Stimulated activated CD4-positive, alpha-beta T cell treated with anti-CD3 and anti-CD28 coated beads, Interleukin-12 subunit alpha, Interleukin-12 subunit beta, amount 100 ng/mL, for 4 hours (primary cell): ENCODE measurements around the gene NOP53.
"Not testable (repeated sequence)": the region's sequence is repeated elsewhere in the genome, so short reads cannot be mapped to it uniquely, and the experiment has no call there.

Source experiments
- DNase-seq: peaks from one replicate; pipeline ENCODE4 v3.0.0-alpha.2; 2020

Gene NOP53

DNA sequence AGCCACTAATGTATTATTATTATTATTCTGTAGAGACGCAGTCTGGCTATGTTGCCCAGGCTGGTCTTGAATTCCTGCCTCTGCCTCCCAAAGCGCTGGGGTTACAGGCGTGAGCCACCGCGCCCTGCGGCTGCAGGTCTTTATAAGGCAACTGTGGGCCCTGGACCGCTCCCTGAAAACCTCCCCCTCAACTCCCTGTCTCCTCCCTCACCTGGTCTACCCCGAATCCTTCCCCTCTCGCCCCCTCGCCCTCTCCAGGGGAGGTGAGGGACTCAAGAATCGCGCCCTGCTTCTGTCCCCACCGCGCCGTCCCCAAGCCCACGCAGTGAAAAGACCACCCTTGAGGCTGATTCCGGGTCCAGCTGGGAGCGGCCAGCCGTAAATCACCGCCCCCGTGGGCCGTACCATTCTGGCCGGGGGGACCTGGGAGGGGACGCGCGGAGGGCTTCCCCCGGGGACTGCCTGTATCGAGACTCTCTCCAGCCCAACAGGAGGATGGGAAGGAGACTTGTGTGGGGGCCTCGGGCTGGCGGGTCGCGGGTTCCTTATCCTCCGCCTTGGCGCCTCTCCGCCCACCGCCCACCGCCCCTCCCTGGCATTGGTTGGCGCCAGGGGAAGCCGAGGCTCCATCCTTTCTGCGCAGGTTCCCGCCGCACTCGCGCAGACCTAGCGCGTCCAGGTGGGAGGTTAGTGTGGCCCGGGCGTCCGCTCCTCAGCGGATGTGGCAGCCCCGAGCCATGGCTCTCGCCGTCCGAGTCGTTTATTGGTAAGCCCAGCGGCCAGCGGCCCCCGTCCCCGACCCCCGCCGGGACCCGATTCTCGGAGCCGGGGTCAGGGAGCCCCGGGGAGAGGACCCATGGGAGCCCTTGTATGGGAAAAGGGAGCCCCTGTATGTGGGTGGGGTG lies 33.0 kb downstream of the NOP53 start, which contains the start of gene SELENOW:
Gene SELENOW, plus strand, starts transcription at position 655 of the 905 bp plus-strand sequence. Its CDS starts 83 bp downstream, at position 738.
- DNase-seq, result peak; percentile 77

DNA sequence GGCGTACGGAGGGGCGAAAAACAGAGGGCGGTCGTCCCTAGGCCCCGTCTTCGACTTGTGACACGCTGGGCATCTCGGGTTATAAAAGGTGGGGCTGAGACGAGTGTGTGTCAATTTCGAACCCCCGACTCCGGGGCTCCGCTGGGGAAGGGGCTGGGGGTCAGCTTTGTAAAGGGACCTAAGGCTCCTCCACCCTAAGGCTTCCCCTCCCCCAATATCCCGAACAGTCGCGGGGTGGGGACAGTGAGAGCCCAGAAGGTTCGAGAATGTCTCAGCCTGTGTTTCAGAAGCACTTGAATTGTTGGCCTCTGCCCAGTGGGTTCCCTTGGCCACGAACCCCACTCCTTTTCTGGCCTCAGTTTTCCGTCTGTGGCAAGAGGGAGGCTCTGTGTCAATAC lies 33.6 kb downstream of the NOP53 start:
- peak; percentile 17 for DNase-seq

DNA sequence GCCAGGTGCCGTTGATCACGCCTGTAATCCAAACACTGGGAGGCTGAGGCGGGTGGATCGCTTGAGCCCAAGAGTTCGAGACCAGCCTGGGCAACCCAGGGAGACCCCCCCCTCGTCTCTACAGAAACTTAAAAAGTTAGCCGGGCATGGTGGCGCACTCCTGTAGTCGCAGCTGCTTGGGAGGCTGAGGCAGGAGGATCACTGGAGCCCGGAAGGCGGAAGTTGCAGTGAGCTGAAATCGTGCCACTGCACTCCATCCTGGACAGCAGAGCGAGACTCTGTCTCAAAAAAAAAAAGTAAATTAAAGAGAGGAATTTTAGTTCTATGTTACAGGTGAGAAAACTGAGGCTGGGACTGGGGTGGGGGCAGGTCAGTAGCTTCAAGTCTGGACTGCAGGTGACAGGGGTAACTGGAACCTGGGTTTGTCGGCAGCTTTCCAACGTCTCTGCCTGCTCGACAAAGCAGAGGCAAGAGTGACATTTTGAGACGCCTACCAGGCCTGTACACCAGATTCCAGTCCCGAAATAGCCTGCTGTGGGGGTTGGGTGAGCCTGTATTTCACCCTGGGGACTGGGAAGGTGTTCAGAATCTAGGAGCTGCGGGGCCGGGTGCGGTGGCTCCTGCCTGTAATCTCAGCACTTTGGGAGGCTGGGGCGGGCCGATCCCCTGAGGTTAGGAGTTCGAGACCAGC lies 34.3 kb downstream of the NOP53 start:
- no peak for DNase-seq

DNA sequence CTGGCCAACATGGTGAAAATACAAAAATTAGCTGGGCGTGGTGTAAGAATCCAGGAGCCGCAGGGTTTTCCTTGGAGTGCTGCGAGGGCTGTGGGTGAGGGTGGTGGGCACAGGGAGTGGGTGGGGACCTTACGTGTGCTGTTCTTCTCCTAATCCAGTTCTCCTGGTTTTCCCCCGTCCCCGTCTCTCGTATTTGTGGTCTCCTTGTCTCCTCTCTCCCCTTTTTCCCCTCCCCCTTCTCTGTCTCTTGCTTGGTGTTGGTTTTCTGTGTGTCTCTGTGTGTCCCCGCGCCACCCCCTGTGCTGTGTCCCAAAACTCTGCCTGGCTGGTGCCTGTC lies 34.8 kb downstream of the NOP53 start:
- no peak for DNase-seq

DNA sequence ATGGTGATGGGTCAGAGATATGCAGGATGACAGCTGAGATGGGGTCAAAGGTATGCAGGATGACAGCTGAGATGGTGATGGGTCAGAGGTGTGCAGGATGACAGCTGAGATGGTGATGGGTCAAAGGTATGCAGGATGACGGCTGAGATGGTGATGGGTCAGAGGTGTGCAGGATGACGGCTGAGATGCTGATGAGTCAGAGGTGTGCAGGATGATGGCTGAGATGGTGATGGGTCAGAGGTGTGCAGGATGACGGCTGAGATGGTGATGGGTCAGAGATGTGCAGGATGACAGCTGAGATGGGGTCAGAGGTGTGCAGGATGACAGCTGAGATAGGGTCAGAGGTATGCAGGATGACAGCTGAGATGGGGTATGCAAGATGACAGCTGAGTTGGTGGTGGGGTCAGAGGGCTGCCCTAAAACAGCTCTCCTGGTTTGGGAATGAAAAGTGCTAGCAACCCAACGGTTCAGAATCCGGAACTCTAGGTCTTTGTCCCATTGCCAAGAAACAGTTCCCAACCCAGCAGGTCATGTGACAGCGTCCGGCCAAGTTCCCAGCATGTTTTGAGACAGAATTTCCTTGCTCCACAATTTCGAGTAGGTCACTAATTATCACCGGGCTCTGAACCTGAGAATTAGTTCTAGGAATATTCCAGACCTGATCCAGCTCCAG lies 36.4 kb downstream of the NOP53 start:
- DNase-seq, result no peak

DNA sequence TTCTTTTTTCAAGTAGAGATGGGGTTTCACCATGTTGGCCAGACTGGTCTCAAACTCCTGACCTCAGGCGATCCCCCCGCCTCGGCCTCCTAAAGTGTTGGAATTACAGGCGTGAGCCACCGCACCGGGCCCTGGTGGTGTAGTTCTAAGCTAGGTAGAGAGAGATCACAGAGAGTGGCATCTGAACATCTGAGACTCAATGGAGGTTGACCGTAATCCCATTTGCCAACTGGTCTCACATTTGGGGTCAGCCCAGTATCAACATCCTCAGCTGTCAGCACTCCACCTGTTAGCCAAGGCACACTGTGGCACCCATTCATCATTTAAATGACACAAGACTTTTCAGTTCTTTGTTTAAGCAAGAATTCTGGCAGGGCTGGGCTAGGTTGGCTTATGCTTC lies 41.2 kb downstream of the NOP53 start:
- DNase-seq, result no peak

DNA sequence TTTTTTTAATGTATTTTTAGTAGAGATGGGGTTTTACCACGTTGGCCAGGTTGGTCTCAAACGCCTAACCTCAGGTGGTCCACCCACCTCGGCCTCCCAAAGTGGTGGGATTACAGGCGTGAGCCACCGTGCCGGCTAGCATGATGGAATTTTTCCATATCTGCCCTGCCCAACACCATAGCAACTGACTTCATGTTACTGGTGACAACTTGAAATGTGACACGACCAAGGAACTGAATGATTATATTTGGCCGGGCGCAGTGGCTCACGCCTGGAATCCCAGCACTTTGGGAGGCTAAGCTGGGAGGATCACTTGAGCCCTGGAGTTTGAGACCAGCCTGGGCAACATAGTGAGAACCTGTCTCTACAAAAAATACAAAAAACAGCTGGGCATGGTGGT lies 42.0 kb downstream of the NOP53 start:
- not testable (repeated sequence) for DNase-seq

DNA sequence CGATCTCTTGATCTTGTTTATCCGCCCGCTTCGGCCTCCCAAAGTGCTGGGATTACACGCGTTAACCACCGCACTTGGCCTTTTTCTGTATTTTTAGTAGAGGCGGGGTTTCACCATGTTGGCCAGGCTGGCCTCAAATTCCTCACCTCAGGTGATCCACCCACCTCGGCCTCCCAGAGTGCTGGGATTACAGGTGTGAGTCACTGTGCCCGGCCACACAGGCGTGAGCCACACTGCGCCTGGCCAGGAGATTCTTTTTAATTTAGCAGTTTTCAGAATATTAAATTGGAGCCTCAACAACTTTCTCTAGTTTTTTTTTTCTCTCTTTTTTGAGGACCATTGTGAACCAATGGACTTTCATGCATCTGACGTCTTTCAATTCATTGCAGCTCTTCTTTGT lies 44.5 kb downstream of the NOP53 start:
- not testable (repeated sequence) for DNase-seq

DNA sequence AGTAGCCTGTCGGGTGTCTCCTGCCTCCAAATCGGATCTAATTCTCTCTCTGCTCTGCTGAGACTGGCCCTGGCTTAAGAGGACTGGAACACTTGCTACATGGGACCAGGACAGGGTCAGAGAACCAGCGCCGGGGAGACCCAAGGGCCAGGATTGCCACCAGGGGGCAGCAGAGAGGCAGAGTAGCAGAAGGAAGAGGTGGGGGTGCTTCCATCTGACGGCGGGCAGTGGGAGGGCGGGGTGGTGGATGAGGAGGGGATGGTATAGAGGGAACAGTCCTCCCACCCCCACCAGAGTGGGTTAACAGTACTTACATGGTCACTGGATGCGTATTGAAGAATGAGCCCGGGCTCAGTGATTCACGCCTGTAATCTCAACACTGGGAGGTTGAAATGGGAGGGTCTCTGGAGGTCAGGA lies 45.1 kb downstream of the NOP53 start:
- DNase-seq, result peak; percentile 90

DNA sequence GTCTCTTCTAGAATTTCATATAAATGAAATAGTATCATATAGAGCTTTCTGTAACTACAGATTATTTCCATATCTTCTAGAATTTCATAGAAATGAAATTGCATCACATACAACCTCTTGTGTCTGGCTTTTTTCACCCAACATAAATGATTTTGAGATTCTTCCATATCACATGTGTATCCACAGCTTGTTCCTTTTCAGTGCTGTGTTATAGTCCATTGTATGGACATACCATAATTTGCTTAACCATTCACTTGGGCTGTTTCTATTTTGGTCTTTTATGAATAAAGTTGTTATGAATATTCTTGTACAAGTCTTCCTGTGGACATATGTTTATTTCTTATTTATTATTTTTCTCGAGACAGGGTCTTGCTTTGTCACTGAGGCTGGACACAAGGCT lies 47.3 kb downstream of the NOP53 start:
- no peak for DNase-seq

DNA sequence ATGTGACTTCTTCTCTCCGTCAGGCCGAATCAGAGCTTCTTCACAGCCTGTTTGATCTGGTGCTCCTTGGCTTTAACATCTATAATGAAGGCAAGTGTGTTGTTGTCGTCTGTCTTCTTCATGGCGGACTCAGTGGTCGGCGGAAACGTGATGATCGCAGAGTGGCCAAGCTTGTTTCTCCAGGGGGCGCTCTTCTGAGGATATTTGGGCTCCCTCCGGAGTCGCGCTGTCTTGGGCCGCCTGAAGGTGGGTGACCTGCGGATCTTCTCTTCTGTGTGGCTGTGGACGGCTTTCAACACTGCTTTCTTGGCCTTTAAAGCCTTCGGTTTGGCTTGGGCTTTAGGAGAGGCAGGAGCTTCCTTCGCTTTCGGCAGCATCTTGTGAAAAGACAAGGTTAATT lies 49.2 kb downstream of the NOP53 start:
- no peak for DNase-seq

DNA sequence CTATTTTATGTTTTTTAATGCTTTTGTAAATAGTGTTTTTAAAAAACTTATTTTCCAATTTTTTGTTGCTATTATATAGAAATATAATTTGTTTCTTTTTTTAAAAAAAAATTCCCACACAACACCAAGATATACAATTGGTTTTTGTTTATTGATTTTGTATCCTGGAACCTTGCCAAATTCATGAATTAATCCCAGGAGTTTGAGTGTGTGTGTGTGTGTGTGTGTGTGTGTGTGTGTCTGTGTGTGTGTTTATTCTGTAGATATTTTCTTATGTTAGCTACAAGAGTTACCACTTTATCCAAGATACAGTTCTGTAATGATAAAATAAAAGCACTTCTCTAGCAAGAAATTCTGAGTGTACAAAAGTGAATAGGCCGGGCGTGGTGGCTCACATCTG lies 51.4 kb downstream of the NOP53 start:
- DNase-seq, result no peak

DNA sequence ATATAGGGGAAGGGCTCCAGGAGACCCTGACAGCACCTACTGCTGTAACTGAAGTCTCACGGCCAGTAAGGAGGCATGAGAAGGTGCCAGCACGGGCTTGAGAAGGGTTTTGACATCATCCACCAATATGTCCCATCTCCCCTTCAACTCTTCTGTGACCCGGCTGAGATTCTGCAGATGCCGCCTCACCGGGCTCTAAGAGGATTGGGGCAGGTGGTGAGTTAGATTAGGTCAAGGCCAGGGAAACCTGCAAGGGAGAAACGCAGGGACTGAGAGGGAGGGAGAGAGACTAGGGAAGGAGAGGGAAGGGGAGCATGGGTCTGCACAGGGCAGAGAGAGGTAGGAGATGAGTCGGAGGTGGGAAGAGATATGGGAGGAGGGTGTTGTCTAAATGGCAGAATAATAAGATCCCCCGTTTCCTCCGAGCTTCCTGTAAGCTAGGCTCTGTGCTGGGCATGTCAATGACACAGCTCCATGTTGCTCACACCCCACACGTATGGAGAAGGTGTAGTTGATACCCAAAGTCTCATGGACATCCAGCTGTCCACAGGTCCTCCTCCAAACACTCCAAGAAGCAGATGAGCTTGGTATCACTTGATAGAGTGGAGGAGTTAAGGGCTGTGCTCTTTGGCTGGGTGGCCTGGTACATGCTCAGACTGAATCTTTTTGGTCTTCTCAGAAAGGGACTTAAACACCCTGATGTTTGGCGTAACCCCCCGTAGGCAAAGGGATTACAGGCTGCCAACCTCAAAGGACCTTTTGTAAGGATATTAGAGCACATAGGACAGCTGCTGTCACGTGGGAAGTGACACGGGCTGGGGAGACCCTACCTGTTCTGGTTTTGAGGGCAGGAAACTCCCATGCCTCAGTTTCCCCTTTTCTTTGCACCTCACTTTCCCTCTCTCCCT lies 52.9 kb downstream of the NOP53 start:
- DNase-seq, result no peak

DNA sequence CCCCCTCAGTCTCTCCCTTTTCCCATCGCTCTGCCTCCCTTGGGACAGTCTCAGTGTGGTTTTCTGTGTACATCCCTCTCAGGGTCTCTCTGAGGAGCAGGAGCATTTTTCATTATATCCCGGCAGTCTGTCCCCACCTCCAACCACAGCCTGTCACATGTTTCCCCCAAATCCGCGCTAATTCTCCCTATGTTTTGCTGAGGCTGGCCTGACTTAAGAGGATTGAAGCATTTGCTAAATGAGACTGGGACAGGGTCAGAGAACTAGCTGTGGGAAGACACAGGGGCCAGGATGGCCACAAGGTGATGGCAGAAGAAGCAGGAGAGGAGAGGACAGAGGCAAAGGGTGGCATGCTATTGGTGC lies 53.5 kb downstream of the NOP53 start:
- DNase-seq, result no peak

DNA sequence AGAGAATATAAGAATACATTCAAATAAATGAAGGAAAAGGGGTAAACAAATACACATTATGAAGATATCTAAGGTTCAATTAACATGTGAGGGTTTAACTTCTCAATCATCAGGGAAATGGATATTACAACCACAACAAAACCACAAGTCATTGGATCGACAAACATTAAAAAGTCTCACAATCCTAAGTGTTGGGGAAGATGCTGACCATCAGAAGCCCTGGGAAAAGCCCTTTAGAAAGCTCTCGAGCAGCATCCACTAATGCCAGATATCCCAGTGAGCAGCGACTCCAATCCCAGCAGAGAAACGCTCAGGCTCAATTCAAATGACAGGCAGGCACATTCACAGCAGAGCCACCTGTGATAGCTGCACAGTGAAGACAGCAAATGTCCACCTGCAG lies 55.9 kb downstream of the NOP53 start:
- DNase-seq, result no peak

DNA sequence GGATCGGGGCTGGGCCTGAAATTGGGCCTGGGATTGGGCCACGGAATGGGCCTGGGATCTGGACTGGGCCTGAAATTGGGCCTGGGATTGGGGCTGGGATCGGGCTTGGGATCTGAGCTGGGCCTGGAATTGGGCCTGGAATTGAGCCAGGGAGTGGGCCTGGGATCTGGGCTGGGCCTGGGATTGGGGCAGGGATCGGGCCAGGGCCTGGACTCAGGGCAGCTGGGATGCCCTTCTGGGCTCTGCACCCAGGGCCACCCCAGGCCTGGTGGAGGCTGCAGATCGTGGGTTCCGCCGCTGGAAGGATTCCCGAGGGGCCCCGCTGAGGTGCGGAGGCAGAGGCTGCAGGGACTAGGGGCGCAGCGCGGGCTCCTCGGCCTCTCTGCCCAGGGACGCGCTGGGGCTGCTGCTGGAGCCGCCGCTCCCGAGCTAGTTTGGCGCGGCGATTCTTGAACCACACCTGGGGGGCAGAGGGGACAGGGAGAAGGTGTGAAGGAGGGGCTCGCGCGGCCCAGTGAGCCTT lies 57.2 kb downstream of the NOP53 start:
- no peak for DNase-seq

DNA sequence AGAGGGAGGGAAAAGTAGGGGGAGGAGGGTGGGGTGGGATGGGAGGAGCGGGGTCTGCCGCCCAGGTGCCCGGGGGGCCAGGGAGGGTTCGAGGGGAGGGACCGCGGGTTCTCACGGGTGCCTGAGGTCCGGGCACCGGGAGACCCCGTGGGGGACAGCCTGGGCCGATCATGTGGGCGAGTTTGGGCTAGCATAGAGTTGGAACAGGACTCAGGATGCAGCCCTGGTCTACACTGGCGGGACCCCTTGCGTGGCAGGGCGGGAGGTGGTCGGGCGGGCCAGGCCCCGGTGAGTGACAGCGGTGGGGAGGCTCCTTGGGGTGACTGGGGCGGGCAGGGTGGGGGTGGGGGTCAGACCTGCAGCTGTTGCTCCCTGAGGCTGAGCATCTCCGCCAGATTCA lies 57.8 kb downstream of the NOP53 start:
- not testable (repeated sequence) for DNase-seq

DNA sequence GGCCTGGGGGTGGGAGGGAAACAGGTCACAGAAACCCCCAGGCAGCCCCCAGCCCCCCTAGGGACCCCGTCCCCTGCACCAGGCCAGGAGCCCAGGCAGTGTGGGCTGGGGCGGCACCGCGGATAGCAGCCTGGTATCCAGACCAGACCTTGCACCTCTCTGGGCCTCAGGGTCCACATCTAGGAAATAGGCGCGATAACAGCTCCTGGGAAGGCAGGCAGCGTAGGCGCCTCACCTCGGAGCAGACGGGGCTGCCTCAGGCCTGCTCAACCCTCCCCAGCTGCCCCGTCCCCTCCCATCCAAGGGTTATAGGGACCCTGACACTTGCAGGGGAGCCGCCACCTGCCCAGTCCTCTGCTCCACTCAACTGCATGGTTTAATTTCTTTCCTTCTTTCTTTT lies 58.3 kb downstream of the NOP53 start:
- not testable (repeated sequence) for DNase-seq

DNA sequence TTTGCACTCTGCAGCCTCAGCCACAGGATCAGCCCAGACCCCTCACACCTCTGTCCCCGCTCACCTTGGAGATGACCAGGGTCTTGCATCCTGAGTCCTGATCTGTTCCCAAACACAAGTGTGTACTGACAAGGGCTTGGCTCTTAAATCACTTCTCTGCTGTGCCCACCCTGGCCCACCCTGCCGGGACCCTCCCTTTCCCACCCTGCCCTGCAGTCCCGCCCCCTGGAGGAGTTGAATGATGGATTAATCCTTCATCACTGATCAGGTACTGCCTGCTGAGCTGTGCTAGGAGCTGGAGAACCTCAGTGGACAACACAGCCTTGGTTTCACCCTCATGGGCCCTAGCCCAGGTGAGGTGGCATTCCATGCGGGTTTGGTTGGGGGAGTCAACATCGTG lies 59.1 kb downstream of the NOP53 start, which contains the start of gene TPRX1:
Gene TPRX1, minus strand, starts transcription at position 101 of the 400 bp plus-strand sequence. Its CDS starts 12 bp downstream, at position 89.
- DNase-seq, result not testable (repeated sequence)

DNA sequence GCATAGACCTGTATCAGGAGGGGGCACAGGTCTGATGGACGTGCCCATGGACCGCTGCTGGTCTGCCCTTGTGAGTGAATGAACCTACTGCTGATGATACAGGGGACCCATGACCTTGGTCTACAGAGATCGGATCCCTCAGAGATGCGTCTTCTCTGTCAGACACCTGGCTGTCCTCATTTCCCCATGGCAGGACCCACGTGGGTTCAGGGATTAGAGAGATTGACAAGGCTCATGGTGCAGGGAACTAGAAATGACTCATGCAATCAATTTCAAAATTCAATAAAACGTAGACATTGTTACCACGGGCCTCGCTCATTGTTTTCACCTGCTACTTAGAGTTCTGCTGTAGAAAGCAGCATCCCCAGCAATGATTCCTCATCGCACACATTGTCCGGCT lies 60.0 kb downstream of the NOP53 start:
- no peak for DNase-seq

DNA sequence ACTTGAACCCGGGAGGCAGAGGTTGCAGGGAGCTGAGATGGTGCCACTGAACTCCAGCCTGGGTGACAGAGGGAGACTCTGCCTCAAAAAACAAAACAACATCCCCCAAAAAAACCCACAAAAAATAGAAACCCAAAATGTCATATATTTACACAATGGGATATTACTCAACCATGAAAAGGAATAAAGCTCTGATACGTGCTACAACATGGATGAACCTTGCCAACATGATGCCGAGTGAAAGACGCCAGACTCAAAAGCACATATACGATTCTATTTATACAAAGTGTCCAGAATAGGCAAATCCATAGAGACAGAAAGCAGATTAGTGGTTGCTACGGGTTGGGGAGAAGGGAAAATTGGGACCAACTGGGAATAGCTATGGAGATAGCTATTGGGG lies 61.1 kb downstream of the NOP53 start:
- DNase-seq, result no peak
